Left lung (tissue), 10 donors: ENCODE data around the gene GPR15. TPM values are rescaled to one million over a fixed set of nuclear protein-coding genes. Genes with fewer than 3 reads are reported as not detected.

Experiments
- ATAC-seq: fragments of 200-7000 bp; cut with Tn5 transposase; one replicate; pipeline ENCODE4 v1.9.1; 2020; ENCODE audit warnings: moderate library complexity
- DNase-seq, 4 donors: peaks; one replicate each; pipeline ENCODE4 v3.0.0-alpha.2; 2013 to 2020
- H3K27ac ChIP-seq, 2 donors: fragments of 200-600 bp; sonication (generic) in 1 of 2; one replicate each; pipeline versions ENCODE4 v1.5.0 to v1.8.0; 2020 to 2021
- H3K27me3 ChIP-seq, 2 donors: fragments of 200-600 bp; sonication (generic) in 1 of 2; one replicate each; pipeline versions ENCODE4 v1.5.0 to v1.8.0; 2020 to 2021
- H3K36me3 ChIP-seq, 2 donors: fragments of 200-600 bp; sonication (generic) in 1 of 2; one replicate each; pipeline versions ENCODE4 v1.5.0 to v1.8.0; 2020 to 2021
- H3K4me1 ChIP-seq, 2 donors: fragments of 200-600 bp; one replicate each; pipeline ENCODE4 v1.8.0; 2021
- H3K4me3 ChIP-seq, 2 donors: fragments of 200-600 bp; sonication (generic) in 1 of 2; one replicate each; pipeline versions ENCODE4 v1.5.0 to v1.8.0; 2020 to 2021; ENCODE audit warnings: mild to moderate bottlenecking in 1 of 2
- H3K9me3 ChIP-seq, 2 donors: fragments of 200-600 bp; sonication (generic) in 1 of 2; one replicate each; pipeline versions ENCODE4 v1.5.0 to v1.8.0; 2020 to 2021
- CTCF ChIP-seq, 2 donors: fragments of 200-600 bp; sonication (generic) in 1 of 2; IDR thresholded peaks; one replicate each; pipeline versions ENCODE4 v1.5.0 to v1.8.0; 2021; ENCODE audit warnings: antibody characterized with exemption in 2 of 2
- intact Hi-C, 2 donors: fragments of 100-400 bp; cut with DNase I; formaldehyde crosslinking; loops; one replicate each; pipeline versions ENCODE4 v1.11.2 to v1.14.2; 2022
- polyA plus RNA-seq, 6 donors: library from polyadenylated mRNA; unstranded; fragments of 120-200 nt; gene quantifications; one replicate each; pipeline ENCODE4 v1.2.1, GENCODE V29; 2013; ENCODE audit not compliant: insufficient read length in 6 of 6
- total RNA-seq, 2 donors: library from RNA; stranded (reverse); fragmentation: NEBNext Ultra II Directional; extraction: Animal tissue kit (Norgen Biotek cat#: 25700); gene quantifications; one replicate each; pipeline ENCODE4 v1.2.1, GENCODE V29; 2021
- donor health status: DM: no; HTN: yes; CAD: no.
- donor health status: DM: no; HTN: no; CAD: no.

Gene GPR15
- total and polyA plus RNA-seq, 8 donors: 0.58 TPM; not detected in 7

- intact Hi-C loops: no loop called here
- no peak for ATAC-seq
- Histone ChIP-seq H3K36me3 (no peaks in the 10 kb centered on the region), H3K9me3 (no peaks in the 10 kb centered on the region), H3K27me3 (no peaks in the 10 kb centered on the region), H3K27ac (no peak overlapping the region), H3K4me1 (peaks cover 0 to 8% of the 10 kb centered on the region in 2 donors), H3K4me3 (no peak overlapping the region)
- no peak for DNase-seq
- TF ChIP-seq CTCF (IDR thresholded peaks at IDR 0.05): no peak
Measured at GRCh38 chr3:98552232-98553020, 20.6 kb downstream of the GPR15 start.

GRCh38 chr3:98553021-98553563 lies 21.3 kb downstream of the GPR15 start:
- intact Hi-C loops: no loop called here
- Histone ChIP-seq H3K27me3 (no peaks in the 10 kb centered on the region), H3K4me3 (no peak overlapping the region), H3K27ac (no peak overlapping the region), H3K36me3 (no peaks in the 10 kb centered on the region), H3K4me1 (peaks cover 0 to 8% of the 10 kb centered on the region in 2 donors), H3K9me3 (no peaks in the 10 kb centered on the region)
- DNase-seq (no peak), ATAC-seq (no peak)
- TF ChIP-seq CTCF (IDR thresholded peaks at IDR 0.05): no peak

- TF ChIP-seq CTCF (IDR thresholded peaks at IDR 0.05): no peak
- DNase-seq: no peak
- intact Hi-C loops: no loop called here
- no peak overlapping the region for H3K4me3 ChIP-seq
- H3K27ac ChIP-seq: no peak overlapping the region
- H3K4me1 ChIP-seq: peaks cover 0 to 8% of the 10 kb centered on the region in 2 donors
- peak; percentile 51 for ATAC-seq
- H3K36me3 ChIP-seq: no peaks in the 10 kb centered on the region
- no peaks in the 10 kb centered on the region for H3K9me3 ChIP-seq
- no peaks in the 10 kb centered on the region for H3K27me3 ChIP-seq
Measured at GRCh38 chr3:98553753-98554152, 22.0 kb downstream of the GPR15 start.

- Histone ChIP-seq H3K4me3 (no peak overlapping the region), H3K27ac (no peak overlapping the region), H3K4me1 (peaks cover 0 to 8% of the 10 kb centered on the region in 2 donors), H3K9me3 (no peaks in the 10 kb centered on the region), H3K36me3 (no peaks in the 10 kb centered on the region), H3K27me3 (no peaks in the 10 kb centered on the region)
- no peak for ATAC-seq
- TF ChIP-seq CTCF (IDR thresholded peaks at IDR 0.05): no peak
- no peak for DNase-seq
- intact Hi-C loops: no loop called here
Measured at GRCh38 chr3:98554580-98554979, 22.8 kb downstream of the GPR15 start.

GRCh38 chr3:98555025-98555379 lies 23.2 kb downstream of the GPR15 start:
- intact Hi-C loops: no loop called here

More at GRCh38 chr3:98555025-98555379, 23.2 kb downstream of the GPR15 start:
- no peaks in the 10 kb centered on the region for H3K36me3 ChIP-seq
- ATAC-seq (no peak), DNase-seq (no peak)
- no peak for TF ChIP-seq CTCF (IDR thresholded peaks at IDR 0.05)
- no peak overlapping the region for H3K4me3 ChIP-seq
- H3K27me3 ChIP-seq: no peaks in the 10 kb centered on the region
- no peaks in the 10 kb centered on the region for H3K9me3 ChIP-seq
- H3K27ac ChIP-seq: no peak overlapping the region
- H3K4me1 ChIP-seq: peaks cover 0 to 8% of the 10 kb centered on the region in 2 donors
